ENCODE results near the gene ZEB2. TPM values are rescaled to one million over a fixed set of nuclear protein-coding genes. Genes with fewer than 3 reads are reported as not detected.

The ZEB2 gene
- total and polyA plus RNA-seq, 10 of the 15 experiments (the other 5 are each of a cell fraction or from before 2014, with no cell fraction given) = 0.14 to 3.2 (median 0.84) TPM

DNA sequence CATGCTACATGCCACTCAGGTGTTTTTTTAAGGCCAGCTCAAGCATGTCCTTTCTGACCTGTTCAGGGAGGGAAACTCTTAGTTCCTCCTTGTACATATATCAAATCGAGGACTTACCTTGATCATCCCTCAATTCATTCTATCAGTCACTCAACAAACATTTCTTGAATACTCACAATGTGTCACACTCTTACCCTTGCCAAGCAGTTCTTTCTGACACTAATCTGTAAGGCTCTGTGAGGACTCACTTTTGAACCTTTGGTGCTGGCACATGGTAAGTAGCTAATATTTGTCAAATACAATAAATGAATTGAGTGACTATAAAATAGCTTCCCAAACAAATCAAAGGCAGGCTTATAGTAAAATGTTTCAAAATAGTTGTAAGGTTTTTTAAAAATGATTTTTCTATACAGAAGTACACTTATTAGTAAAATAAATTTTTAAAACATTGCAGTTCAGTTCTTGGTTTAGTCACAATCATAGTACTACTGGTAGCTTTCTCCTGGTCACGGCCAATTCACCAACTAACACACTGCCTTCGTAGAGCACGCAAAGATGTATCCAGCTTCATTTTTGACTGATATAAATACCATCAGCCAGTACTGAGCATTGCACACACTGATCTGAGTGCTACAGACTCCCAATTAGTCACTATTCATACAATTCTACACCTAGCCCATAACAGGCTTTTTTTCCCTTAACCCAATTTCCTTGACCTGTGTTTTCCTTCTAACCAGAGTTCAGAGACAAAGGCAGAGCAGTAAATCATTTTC, 50.9 kb downstream of the ZEB2 start (continued):
- no peak for TF ChIP-seq SMAD5 (IDR thresholded peaks at IDR 0.05; ENCODE audit: low read depth)
- no peak for TF ChIP-seq HDAC6 (IDR thresholded peaks at IDR 0.05; ENCODE audit: unreplicated experiment)
- no peak for TF ChIP-seq MYC (IDR thresholded peaks at IDR 0.05; ENCODE audit: insufficient read depth, insufficient read length, insufficient replicate concordance, low read length, severe bottlenecking)
- TF ChIP-seq RUNX3 (IDR thresholded peaks at IDR 0.05; ENCODE audit: low read length) = no peak
- no peak for TF ChIP-seq KAT2A (conservative IDR thresholded peaks at IDR 0.05; ENCODE audit: control insufficient read depth, low read depth, low read length)
- TF ChIP-seq, protein P1, sequence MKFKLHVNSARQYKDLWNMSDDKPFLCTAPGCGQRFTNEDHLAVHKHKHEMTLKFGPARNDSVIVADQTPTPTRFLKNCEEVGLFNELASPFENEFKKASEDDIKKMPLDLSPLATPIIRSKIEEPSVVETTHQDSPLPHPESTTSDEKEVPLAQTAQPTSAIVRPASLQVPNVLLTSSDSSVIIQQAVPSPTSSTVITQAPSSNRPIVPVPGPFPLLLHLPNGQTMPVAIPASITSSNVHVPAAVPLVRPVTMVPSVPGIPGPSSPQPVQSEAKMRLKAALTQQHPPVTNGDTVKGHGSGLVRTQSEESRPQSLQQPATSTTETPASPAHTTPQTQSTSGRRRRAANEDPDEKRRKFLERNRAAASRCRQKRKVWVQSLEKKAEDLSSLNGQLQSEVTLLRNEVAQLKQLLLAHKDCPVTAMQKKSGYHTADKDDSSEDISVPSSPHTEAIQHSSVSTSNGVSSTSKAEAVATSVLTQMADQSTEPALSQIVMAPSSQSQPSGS (IDR thresholded peaks at IDR 0.05; ENCODE audit: low read length) = no peak
- no peak for TF ChIP-seq TCF3 (IDR thresholded peaks at IDR 0.05; ENCODE audit: borderline replicate concordance, insufficient read depth, low read depth, low read length)
- no peak for TF ChIP-seq FOXM1 (IDR thresholded peaks at IDR 0.05; ENCODE audit: low read depth, low read length)
- TF ChIP-seq IRF4 (IDR thresholded peaks at IDR 0.05; ENCODE audit: low read depth, low read length) = no peak
- no peak for TF ChIP-seq ZNF274 (IDR thresholded peaks at IDR 0.05; ENCODE audit: insufficient read depth, insufficient read length)

- FAIRE-seq (no peak), DNase-seq (ENCODE audit: low read depth, low spot score) (no peak), ATAC-seq (no peak)
- ChIA-PET RAD21 (ENCODE audit: unreplicated experiment) (interaction anchor here (1.5 kb wide), 1 partner anchor 18 kb away, joined by 3 read pairs; no protein-coding TSS in a partner anchor), POLR2A (no interaction called here), SMC1A (ENCODE audit: uncharacterized antibody, unreplicated experiment) (no interaction called here), CTCF (interaction anchor here (0.7 kb wide), 1 partner anchor 18 kb away, joined by 3 read pairs; no protein-coding TSS in a partner anchor)
- Histone ChIP-seq H2AFZ (ENCODE audit: control insufficient read depth, low read depth, low read length) (no peak overlapping the region), H3K4me1 (ENCODE audit: control insufficient read depth, insufficient read depth, low read length) (peaks cover 7% of the 10 kb centered on the region; the same call in 1 of the 2 replicates), H3K9ac (ENCODE audit: control insufficient read depth, insufficient read depth, low read length) (no peak overlapping the region), H3K27me3 (replicated peaks in 1 of 2; ENCODE audit: control insufficient read depth in 2 of 2, insufficient read depth in 2 of 2, low read length in 1 of 2) (no peaks in the 10 kb centered on the region; a peak in 1 of 4 replicates), H3K79me2 (ENCODE audit: control insufficient read depth, insufficient read depth, low read length) (no peaks in the 10 kb centered on the region), H3K4me3 (no peak overlapping the region), H3K36me3 (ENCODE audit: control insufficient read depth in 2 of 2, insufficient read depth in 2 of 2, low read length in 1 of 2) (no peaks in the 10 kb centered on the region), H4K20me1 (ENCODE audit: control insufficient read depth, insufficient read depth) (no peaks in the 10 kb centered on the region), H3K27ac (ENCODE audit: control insufficient read depth, insufficient read depth) (no peak overlapping the region), H3K9me3 (replicated peaks; ENCODE audit: control insufficient read depth, insufficient read depth, low read length) (no peaks in the 10 kb centered on the region; the same call in 2 of the 3 replicates), H3K4me2 (ENCODE audit: control insufficient read depth, insufficient read depth) (no peak overlapping the region)
- no TSS peak for BruUV-seq (replicated peaks)
- WGBS (ENCODE audit: insufficient coverage, insufficient replicate concordance, low lambda C conversion rate, missing lambda C conversion rate) = 54% methylated on average over 4 of the region's 4 CpGs
- in situ Hi-C loops (cut with MboI) = no loop called here
- intact Hi-C loops (cut with micrococcal nuclease; ENCODE audit: unreplicated experiment) = no loop called here
- TF ChIP-seq BCL11A (IDR thresholded peaks at IDR 0.05; ENCODE audit: low read depth, low read length) = no peak
- TF ChIP-seq EGR1 (IDR thresholded peaks at IDR 0.05; ENCODE audit: borderline replicate concordance in 1 of 2, low read depth in 2 of 2, low read length in 2 of 2) = no peak
- no peak for TF ChIP-seq ATF3 (IDR thresholded peaks at IDR 0.05; ENCODE audit: borderline replicate concordance, extremely low read depth, low read depth, low read length)
- TF ChIP-seq GATAD2B (conservative IDR thresholded peaks at IDR 0.05; ENCODE audit: low read depth) = no peak
- no peak for TF ChIP-seq SMAD1 (IDR thresholded peaks at IDR 0.05; ENCODE audit: low read depth, partially characterized antibody)
- no peak for TF ChIP-seq RAD21 (IDR thresholded peaks at IDR 0.05; ENCODE audit: insufficient read depth, low read depth, low read length)
- TF ChIP-seq, protein P1 (IDR thresholded peaks at IDR 0.05; ENCODE audit: low read length) = no peak
- TF ChIP-seq WRNIP1 (IDR thresholded peaks at IDR 0.05; ENCODE audit: borderline replicate concordance, low read depth, low read length) = no peak
- TF ChIP-seq MEF2B (IDR thresholded peaks at IDR 0.05; ENCODE audit: partially characterized antibody, poor library complexity, severe bottlenecking) = no peak
- no peak for TF ChIP-seq FOXM1 (IDR thresholded peaks at IDR 0.05; ENCODE audit: low read depth, low read length)
- no peak for TF ChIP-seq MTA3 (IDR thresholded peaks at IDR 0.05; ENCODE audit: borderline replicate concordance, low read length)
These were observed 52.3 kb downstream of the ZEB2 start for GRCh38 chr2:144467502-144468137.

Measured in GM12878 (cell line).